Activated CD8-positive, alpha-beta memory T cell treated with anti-CD3 and anti-CD28 coated beads, Interleukin-2, amount 10 ng/mL, durations not matched to agents 7 days and 5 days (primary cell): ENCODE data around the gene NUFIP2. TPM values are rescaled to one million over a fixed set of nuclear protein-coding genes. Genes with fewer than 3 reads are reported as not detected.

Source experiments
- ATAC-seq: fragments of 150-1000 bp; cut with Tn5 transposase; one replicate; pipeline ENCODE4 v1.10.0; 2021; ENCODE audit warnings: moderate library complexity
- CTCF ChIA-PET: fragments of 350-600 bp; sonication (Branson Sonifier 250); formaldehyde crosslinking; loops from one replicate; lab custom pipeline; 2021; ENCODE audit warnings: antibody characterized with exemption; lab: Charles Lee
- DNase-seq: peaks from one replicate; pipeline ENCODE4 v3.0.0-alpha.2; 2020
- H3K27ac Mint-ChIP-seq: one replicate; pipeline ENCODE4 v1.8.0; 2021; ENCODE audit warnings: mild to moderate bottlenecking, mixed read lengths
- H3K27me3 Mint-ChIP-seq: one replicate; pipeline ENCODE4 v1.8.0; 2021; ENCODE audit warnings: mixed read lengths
- H3K36me3 Mint-ChIP-seq: one replicate; pipeline ENCODE4 v1.8.0; 2021; ENCODE audit warnings: mild to moderate bottlenecking, mixed read lengths
- H3K4me1 Mint-ChIP-seq: one replicate; pipeline ENCODE4 v1.8.0; 2021; ENCODE audit warnings: mixed read lengths
- H3K4me3 Mint-ChIP-seq: one replicate; pipeline ENCODE4 v1.8.0; 2021; ENCODE audit warnings: mild to moderate bottlenecking, moderate library complexity, mixed read lengths
- H3K9me3 Mint-ChIP-seq: one replicate; pipeline ENCODE4 v1.8.0; 2022; ENCODE audit warnings: low read depth, mixed read lengths
- total RNA-seq, 2 experiments: library from RNA; stranded (reverse); gene quantifications; one replicate each; pipeline ENCODE4 v1.2.3, GENCODE V29; 2021

The NUFIP2 gene
- total RNA-seq, 2 experiments from 2014 or later: 66.3 to 78.0 TPM

GRCh38 chr17:29215717-29216116 lies 78.2 kb downstream of the NUFIP2 start:
- Mint-ChIP-seq H3K36me3 (no peaks in the 10 kb centered on the region), H3K27ac (no peak overlapping the region), H3K4me3 (no peak overlapping the region), H3K27me3 (peaks cover 3% of the 10 kb centered on the region), H3K4me1 (peaks cover 9% of the 10 kb centered on the region), H3K9me3 (no peaks in the 10 kb centered on the region)
- CTCF ChIA-PET: interaction anchor here (2.6 to 17.6 kb wide), 3 partner anchors 71 to 250 kb away, joined by 7 to 304 read pairs (median 8); no protein-coding TSS in a partner anchor
- ATAC-seq: no peak
- no peak for DNase-seq

- ATAC-seq: no peak
- no peak overlapping the region for H3K27ac Mint-ChIP-seq
- H3K4me3 Mint-ChIP-seq: no peak overlapping the region
- H3K4me1 Mint-ChIP-seq: peaks cover 9% of the 10 kb centered on the region
- peaks cover 3% of the 10 kb centered on the region for H3K27me3 Mint-ChIP-seq
- CTCF ChIA-PET: interaction anchor here (0.9 to 17.6 kb wide), 4 partner anchors 35 to 249 kb away, joined by 5 to 304 read pairs (median 6); partner anchors contain the start of gene MYO18A
- no peak for DNase-seq
- no peaks in the 10 kb centered on the region for H3K9me3 Mint-ChIP-seq
- H3K36me3 Mint-ChIP-seq: no peaks in the 10 kb centered on the region
These were observed 78.8 kb downstream of the NUFIP2 start for GRCh38 chr17:29215174-29215573.

DNA sequence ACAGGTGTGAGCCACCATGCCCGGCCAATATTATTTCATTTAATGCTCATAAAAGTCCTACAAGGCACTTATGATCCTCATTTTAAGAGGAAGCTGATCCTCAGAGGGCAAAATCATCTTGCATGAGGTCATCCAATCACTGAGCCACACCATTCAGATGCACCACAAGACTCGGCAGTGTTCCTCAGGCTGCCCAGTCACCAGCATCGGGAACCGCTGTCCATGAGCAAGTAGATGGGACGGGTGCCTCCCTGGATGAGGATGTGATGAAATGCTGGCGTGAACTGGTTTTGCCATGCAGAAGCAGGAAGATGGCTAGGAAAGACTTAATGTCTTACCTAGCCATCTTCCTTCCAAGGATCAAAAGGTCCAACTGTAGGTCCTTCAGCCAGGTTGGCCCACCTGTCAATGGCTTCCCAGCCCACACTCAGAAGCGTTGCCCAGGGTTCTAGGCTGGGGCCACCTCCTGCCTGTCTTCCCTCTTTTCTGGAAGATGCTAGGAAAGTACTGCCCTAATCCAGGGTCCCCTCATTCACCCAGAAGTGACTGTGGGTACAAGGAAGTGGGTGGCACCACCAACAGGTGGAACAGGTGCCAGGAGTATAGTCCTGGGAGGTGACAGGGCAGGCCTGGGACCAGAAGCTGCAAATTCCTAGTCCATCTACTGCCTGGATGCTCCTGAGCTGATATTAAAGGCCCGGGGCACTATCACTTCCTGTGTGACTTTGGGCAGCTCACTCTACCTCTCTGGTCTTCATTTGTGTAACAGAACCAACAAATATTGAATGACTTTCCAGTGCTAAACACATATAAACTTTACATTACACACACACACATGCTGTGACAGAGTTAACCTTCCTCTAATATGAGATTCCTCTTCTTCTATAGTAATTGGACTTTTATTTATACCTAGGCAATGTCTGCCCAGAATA lies 79.5 kb downstream of the NUFIP2 start:
- DNase-seq (no peak), ATAC-seq (no peak)
- peaks cover 3% of the 10 kb centered on the region for H3K27me3 Mint-ChIP-seq
- H3K4me3 Mint-ChIP-seq: no peak overlapping the region
- CTCF ChIA-PET: interaction anchor here (0.6 to 17.6 kb wide), 4 partner anchors 35 to 91 kb away, joined by 3 to 304 read pairs (median 5); partner anchors contain the start of gene MYO18A
- no peaks in the 10 kb centered on the region for H3K36me3 Mint-ChIP-seq
- no peak overlapping the region for H3K27ac Mint-ChIP-seq
- peaks cover 6% of the 10 kb centered on the region for H3K4me1 Mint-ChIP-seq
- H3K9me3 Mint-ChIP-seq: no peaks in the 10 kb centered on the region

DNA sequence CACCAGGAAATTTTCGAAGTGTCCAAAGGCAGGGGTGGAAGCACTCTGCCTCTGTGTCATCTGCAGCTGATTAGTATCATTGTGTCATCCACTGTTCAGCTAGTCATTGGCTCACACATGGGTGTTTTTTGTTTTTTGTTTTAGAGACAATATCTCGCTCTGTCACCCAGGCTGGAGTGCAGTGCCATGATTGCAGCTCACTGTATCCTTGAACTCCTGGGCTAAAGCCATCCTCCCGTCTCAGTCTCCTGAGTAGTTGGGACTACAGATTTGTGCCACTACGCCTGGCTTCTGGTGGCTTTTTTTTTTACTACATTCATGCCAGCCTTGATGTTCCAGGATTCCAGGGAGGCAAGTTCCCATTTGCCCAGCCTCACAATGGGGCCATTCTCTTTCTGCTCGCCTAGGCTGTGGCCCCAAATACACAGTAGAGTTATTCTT lies 81.2 kb downstream of the NUFIP2 start:
- CTCF ChIA-PET: interaction anchor here (1.1 to 17.6 kb wide), 4 partner anchors 32 to 96 kb away, joined by 4 to 304 read pairs (median 6); partner anchors contain the start of gene MYO18A
- no peaks in the 10 kb centered on the region for H3K36me3 Mint-ChIP-seq

GRCh38 chr17:29212094-29212631 lies 81.8 kb downstream of the NUFIP2 start:
- Mint-ChIP-seq H3K27ac (no peak overlapping the region), H3K4me1 (peaks cover 2% of the 10 kb centered on the region), H3K27me3 (peaks cover 7% of the 10 kb centered on the region), H3K36me3 (no peaks in the 10 kb centered on the region), H3K9me3 (no peaks in the 10 kb centered on the region), H3K4me3 (no peak overlapping the region)
- CTCF ChIA-PET: interaction anchor here (1.1 to 17.6 kb wide), 5 partner anchors 8 to 95 kb away, joined by 4 to 304 read pairs (median 7); partner anchors contain the start of gene MYO18A
- DNase-seq: no peak
- no peak for ATAC-seq

More for the DNA sequence above, 81.2 kb downstream of the NUFIP2 start:
- ATAC-seq (no peak), DNase-seq (no peak)
- H3K4me1 Mint-ChIP-seq: peaks cover 2% of the 10 kb centered on the region
- H3K4me3 Mint-ChIP-seq: no peak overlapping the region
- peaks cover 4% of the 10 kb centered on the region for H3K27me3 Mint-ChIP-seq
- no peaks in the 10 kb centered on the region for H3K9me3 Mint-ChIP-seq
- H3K27ac Mint-ChIP-seq: no peak overlapping the region

GRCh38 chr17:29210879-29211278 lies 83.1 kb downstream of the NUFIP2 start:
- no peak overlapping the region for H3K4me3 Mint-ChIP-seq
- H3K27ac Mint-ChIP-seq: no peak overlapping the region
- H3K27me3 Mint-ChIP-seq: peaks cover 3% of the 10 kb centered on the region
- H3K4me1 Mint-ChIP-seq: no peaks in the 10 kb centered on the region
- no peaks in the 10 kb centered on the region for H3K36me3 Mint-ChIP-seq
- DNase-seq (no peak), ATAC-seq (no peak)
- H3K9me3 Mint-ChIP-seq: no peaks in the 10 kb centered on the region
- CTCF ChIA-PET: interaction anchor here (1.5 to 17.6 kb wide), 3 partner anchors 9 to 66 kb away, joined by 7 to 304 read pairs (median 7); partner anchors contain the start of gene MYO18A

DNA sequence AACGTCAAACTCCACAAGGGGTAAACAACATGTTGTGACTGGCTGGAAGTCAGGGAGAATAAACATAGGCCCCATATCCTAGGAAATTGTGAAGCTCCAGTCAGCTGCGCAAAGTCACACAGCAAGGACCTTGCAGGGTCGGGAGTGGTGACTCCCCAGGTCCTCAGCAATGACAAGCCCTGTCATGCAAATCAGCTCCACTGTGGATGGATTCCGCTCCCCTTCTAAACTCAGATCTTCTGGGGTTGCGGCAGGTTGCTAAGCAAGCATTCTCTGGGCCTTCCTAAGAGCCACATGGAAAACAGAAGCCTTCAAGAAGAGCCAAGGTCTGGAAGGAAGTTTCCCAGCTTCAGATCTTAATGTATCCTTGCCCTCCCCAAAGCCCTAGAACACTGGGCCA lies 84.9 kb downstream of the NUFIP2 start:
- CTCF ChIA-PET: interaction anchor here (1.2 to 17.6 kb wide), 3 partner anchors 10 to 85 kb away, joined by 7 to 304 read pairs (median 11); no protein-coding TSS in a partner anchor
- DNase-seq: no peak
- Mint-ChIP-seq H3K4me1 (no peaks in the 10 kb centered on the region), H3K27ac (no peak overlapping the region), H3K9me3 (no peaks in the 10 kb centered on the region), H3K27me3 (peaks cover 11% of the 10 kb centered on the region), H3K4me3 (no peak overlapping the region), H3K36me3 (no peaks in the 10 kb centered on the region)
- ATAC-seq: no peak

DNA sequence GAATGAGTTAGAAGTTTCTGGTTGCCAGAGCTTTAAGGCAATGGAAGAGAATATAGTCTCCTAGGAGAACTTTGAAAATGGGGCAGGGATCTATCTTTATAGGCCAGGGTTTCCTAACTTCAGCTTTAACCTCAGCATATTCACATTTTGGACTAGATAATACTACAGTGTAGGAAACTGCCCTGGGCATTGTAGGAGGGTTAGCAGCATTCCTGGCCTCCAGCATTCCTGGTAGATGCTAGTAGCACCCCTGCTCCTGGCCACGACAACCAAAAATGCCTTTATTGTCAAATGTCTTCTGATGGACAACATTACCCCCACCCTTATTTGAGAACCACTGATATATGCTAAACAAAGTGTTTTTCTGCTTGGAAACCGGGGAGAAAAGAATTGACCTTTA lies 86.0 kb downstream of the NUFIP2 start:
- no peak for ATAC-seq
- CTCF ChIA-PET: interaction anchor here (2.5 to 17.6 kb wide), 2 partner anchors 11 to 63 kb away, joined by 17 to 304 read pairs; no protein-coding TSS in a partner anchor
- DNase-seq: no peak
- H3K4me3 Mint-ChIP-seq: no peak overlapping the region
- H3K4me1 Mint-ChIP-seq: no peaks in the 10 kb centered on the region
- H3K27me3 Mint-ChIP-seq: peaks cover 19% of the 10 kb centered on the region
- H3K36me3 Mint-ChIP-seq: no peaks in the 10 kb centered on the region
- no peaks in the 10 kb centered on the region for H3K9me3 Mint-ChIP-seq
- no peak overlapping the region for H3K27ac Mint-ChIP-seq

Other genes starting within 250 kb of the NUFIP2 start
- gene MYO18A, start 113.8 kb downstream of the NUFIP2 start, total RNA-seq: 10 to 100 TPM; 67.7 to 85.8 TPM
- not detected for gene CRYBA1, start 47.3 kb downstream of the NUFIP2 start, total RNA-seq
- 10 to 100 TPM; 41.8 to 58.7 TPM for gene TAOK1, start 96.2 kb upstream of the NUFIP2 start, total RNA-seq